SK-N-SH (cell line): ENCODE measurements around the gene TMCO6. TPM values are rescaled to one million over a fixed set of nuclear protein-coding genes. Genes with fewer than 3 reads are reported as not detected.

ENCODE experiments used
- CTCF ChIA-PET: fragments of 300-600, 350-600 bp; formaldehyde crosslinking; extraction: SDS; loops from one replicate; lab custom pipeline; 2021; lab: Yijun Ruan, JAX
- POLR2A ChIA-PET: fragments of 350-600 bp; sonication (Branson Sonifier 250); formaldehyde crosslinking; extraction: SDS; loops from one replicate; lab custom pipeline; 2020; ENCODE audit warnings: antibody characterized with exemption, inconsistent platforms; lab: Yijun Ruan, JAX
- DNase-seq: peaks from one replicate; pipeline ENCODE4 v3.0.0; 2012
- H2AFZ ChIP-seq: fragments of 200-600 bp; sonication (generic); 2 replicates; pipeline ENCODE4 v1.8.1; 2016; ENCODE audit warnings: antibody characterized with exemption, mild to moderate bottlenecking, low read depth
- H3F3A ChIP-seq: fragments of 200-600 bp; sonication (generic); replicated peaks from 2 replicates; pipeline ENCODE3; 2016; ENCODE audit warnings: antibody characterized with exemption, mild to moderate bottlenecking; ENCODE audit not compliant: insufficient read depth
- H3K27ac ChIP-seq, 2 experiments: fragments of 200-500 bp in 1 of 2; fragments of 200-600 bp in 1 of 2; sonication (Bioruptor generic) in 1 of 2; sonication (generic), shearing (Covaris generic) in 1 of 2; 2 replicates each; pipeline versions ENCODE4 v1.5.1 to v1.6.1; 2014 to 2016; ENCODE audit warnings: low read depth in 2 of 2, inconsistent platforms in 1 of 2, low read length in 1 of 2, mild to moderate bottlenecking in 1 of 2, mixed read lengths in 1 of 2
- H3K27me3 ChIP-seq: fragments of 200-600 bp; sonication (generic), shearing (Covaris generic); 2 replicates; pipeline ENCODE4 v1.6.1; 2016; ENCODE audit warnings: mixed run types; ENCODE audit not compliant: insufficient read depth
- H3K36me3 ChIP-seq, 2 experiments: fragments of 200-500 bp in 1 of 2; fragments of 200-600 bp in 1 of 2; sonication (Bioruptor generic) in 1 of 2; sonication (generic) in 1 of 2; replicated peaks in 1 of 2; 2 replicates each; pipeline versions ENCODE3 to v1.5.1; 2014 to 2016; ENCODE audit warnings: low read length in 1 of 2, mild to moderate bottlenecking in 1 of 2; ENCODE audit not compliant: insufficient read depth in 2 of 2, control insufficient read depth in 1 of 2
- H3K4me1 ChIP-seq, 2 experiments: fragments of 200-500 bp in 1 of 2; fragments of 200-600 bp in 1 of 2; sonication (Bioruptor generic) in 1 of 2; sonication (generic), shearing (Covaris generic) in 1 of 2; 2 replicates each; pipeline versions ENCODE4 v1.5.1 to v1.6.1; 2014 to 2016; ENCODE audit warnings: low read depth in 1 of 2, low read length in 1 of 2, mixed run types in 1 of 2; ENCODE audit not compliant: insufficient read depth in 2 of 2, control insufficient read depth in 1 of 2
- H3K4me2 ChIP-seq: fragments of 200-600 bp; sonication (generic), shearing (Covaris generic); 2 replicates; pipeline ENCODE4 v1.6.1; 2017; ENCODE audit warnings: mixed run types
- H3K4me3 ChIP-seq, 2 experiments: fragments of 200-500 bp in 1 of 2; fragments of 200-600 bp in 1 of 2; sonication (Bioruptor generic) in 1 of 2; sonication (generic), shearing (Covaris generic) in 1 of 2; 2 replicates each; pipeline versions ENCODE4 v1.5.1 to v1.8.1; 2014 to 2016; ENCODE audit warnings: low read depth in 2 of 2, inconsistent platforms in 1 of 2, low read length in 1 of 2, mild to moderate bottlenecking in 1 of 2, mixed read lengths in 1 of 2, moderate library complexity in 1 of 2
- H3K79me2 ChIP-seq: fragments of 200-600 bp; sonication (generic); 2 replicates; pipeline ENCODE4 v1.8.1; 2017; ENCODE audit warnings: mild to moderate bottlenecking; ENCODE audit not compliant: insufficient read depth
- H3K9ac ChIP-seq: fragments of 200-600 bp; sonication (generic); 2 replicates; pipeline ENCODE4 v1.6.1; 2017; ENCODE audit warnings: mixed run types
- H3K9me2 ChIP-seq: fragments of 200-600 bp; sonication (generic); 2 replicates; pipeline ENCODE4 v1.6.1; 2017; ENCODE audit warnings: mixed run types
- H3K9me3 ChIP-seq: fragments of 200-600 bp; sonication (generic); 2 replicates; pipeline ENCODE4 v1.6.1; 2017; ENCODE audit warnings: mixed run types, mild to moderate bottlenecking, moderate library complexity
- H4K20me1 ChIP-seq: fragments of 200-600 bp; sonication (generic); 2 replicates; pipeline ENCODE4 v1.6.1; 2017; ENCODE audit warnings: mild to moderate bottlenecking, mixed run types; ENCODE audit not compliant: insufficient read depth
- CTCF ChIP-seq: fragments of 200-600 bp; sonication (generic); IDR thresholded peaks from 2 replicates; pipeline ENCODE4 v1.6.1; 2017; ENCODE audit warnings: antibody characterized with exemption, mild to moderate bottlenecking, moderate library complexity
- ELF1 ChIP-seq: IDR thresholded peaks from 2 replicates; pipeline ENCODE4 v1.4.0; 2012
- EP300 ChIP-seq, 2 experiments: IDR thresholded peaks; 2 replicates each; pipeline versions ENCODE4 v1.4.0 to v1.6.1; 2012; ENCODE audit warnings: borderline replicate concordance in 1 of 2, low read depth in 1 of 2, low read length in 1 of 2
- EZH2phosphoT487 ChIP-seq: fragments of 200-600 bp; sonication (generic); IDR thresholded peaks from 2 replicates; pipeline ENCODE4 v1.6.1; 2017; ENCODE audit warnings: low read depth, mixed run types, mild to moderate bottlenecking, antibody characterized with exemption, moderate library complexity, borderline replicate concordance
- FOSL2 ChIP-seq: IDR thresholded peaks from 2 replicates; pipeline ENCODE4 v1.4.0; 2012; ENCODE audit warnings: low read depth, mild to moderate bottlenecking, moderate library complexity, borderline replicate concordance
- FOXM1 ChIP-seq: IDR thresholded peaks from 2 replicates; pipeline ENCODE4 v1.4.0; 2012; ENCODE audit warnings: low read depth, mild to moderate bottlenecking
- GATA2 ChIP-seq: sonication (generic); formaldehyde crosslinking; IDR thresholded peaks from 2 replicates; pipeline ENCODE4 v1.5.0; 2020; ENCODE audit warnings: mild to moderate bottlenecking, missing genetic modification reagents
- IRF3 ChIP-seq: fragments of 150-350 bp; IDR thresholded peaks from 2 replicates; pipeline ENCODE4 v1.6.1; 2016; ENCODE audit warnings: mild to moderate bottlenecking, low read depth, low read length
- JUND ChIP-seq: IDR thresholded peaks from 2 replicates; pipeline ENCODE4 v1.4.0; 2012
- MAX ChIP-seq: IDR thresholded peaks from 2 replicates; pipeline ENCODE4 v1.4.0; 2012; ENCODE audit warnings: low read depth
- MXI1 ChIP-seq: IDR thresholded peaks from 2 replicates; pipeline ENCODE4 v1.6.1; 2012; ENCODE audit warnings: mild to moderate bottlenecking, low read depth, low read length, improper control_type of control experiment
- NFIC ChIP-seq: IDR thresholded peaks from 2 replicates; pipeline ENCODE4 v1.4.0; 2012; ENCODE audit warnings: borderline replicate concordance
- NRF1 ChIP-seq: IDR thresholded peaks from 2 replicates; pipeline ENCODE4 v1.6.1; 2012; ENCODE audit warnings: low read depth, mild to moderate bottlenecking, low read length
- RAD21 ChIP-seq: IDR thresholded peaks from 2 replicates; pipeline ENCODE4 v1.6.1; 2012; ENCODE audit warnings: mild to moderate bottlenecking, low read length
- RXRA ChIP-seq: IDR thresholded peaks from 2 replicates; pipeline ENCODE4 v1.4.0; 2012; ENCODE audit warnings: low read depth, mild to moderate bottlenecking, borderline replicate concordance
- SIN3A ChIP-seq: IDR thresholded peaks from 2 replicates; pipeline ENCODE4 v1.6.1; 2012; ENCODE audit warnings: low read depth, mild to moderate bottlenecking, low read length, moderate library complexity, borderline replicate concordance
- TEAD4 ChIP-seq: IDR thresholded peaks from 2 replicates; pipeline ENCODE4 v1.4.0; 2012; ENCODE audit warnings: mild to moderate bottlenecking, borderline replicate concordance; ENCODE audit not compliant: insufficient read depth
- USF1 ChIP-seq: IDR thresholded peaks from 2 replicates; pipeline ENCODE4 v1.4.0; 2012; ENCODE audit warnings: low read depth, borderline replicate concordance
- ZBTB33 ChIP-seq: IDR thresholded peaks from 2 replicates; pipeline ENCODE4 v1.4.0; 2012; ENCODE audit warnings: low read depth, borderline replicate concordance
- WGBS: methylation state at CpG from one replicate; pipeline ENCODE4 v1.1.6; 2017; ENCODE audit warnings: low lambda C conversion rate; 5-methylcytosine and 5-hydroxymethylcytosine counted together
- polyA plus RNA-seq, 3 experiments: library from polyadenylated mRNA; depleted of rRNA; stranded (reverse); fragments of >200 nt; gene quantifications; 2 replicates each; pipeline ENCODE4 v1.2.3, GENCODE V29; 2012

TMCO6 gene
- polyA plus RNA-seq, 1 of the 3 experiments (the other 2 are of a cell fraction): 27.7 TPM

GRCh38 chr5:140642718-140643117 is 3.5 kb downstream of the TMCO6 start:
- peaks cover 49% of the 10 kb centered on the region for H3K79me2 ChIP-seq
- H3K9me3 ChIP-seq: no peaks in the 10 kb centered on the region
- ChIA-PET POLR2A (interaction anchor here (0.6 to 1.3 kb wide), 2 partner anchors 16 to 48 kb away, joined by 4 read pairs; partner anchors contain the start of genes HARS1 and HARS2), CTCF (interaction anchor here (0.6 to 1.7 kb wide), 3 partner anchors 44 to 270 kb away, joined by 3 to 5 read pairs (median 3); no protein-coding TSS in a partner anchor)
- H2AFZ ChIP-seq: no peak overlapping the region
- no peak for DNase-seq
- no peak overlapping the region for H3K4me3 ChIP-seq
- no peak overlapping the region for H3K4me2 ChIP-seq
- H3K27ac ChIP-seq: no peak overlapping the region
- no peaks in the 10 kb centered on the region for H3K27me3 ChIP-seq
- peaks cover 23 to 28% of the 10 kb centered on the region in 2 experiments for H3K36me3 ChIP-seq
- H3K4me1 ChIP-seq: peaks cover 5 to 14% of the 10 kb centered on the region in 2 experiments; a peak in 3 of 4 replicates
- TF ChIP-seq TEAD4 (no peak), NRF1 (no peak), IRF3 (no peak), MXI1 (no peak), EZH2phosphoT487 (no peak), FOXM1 (no peak)
- TF ChIP-seq, all 33 proteins: peak for 0
- H3K9me2 ChIP-seq: no peaks in the 10 kb centered on the region
- WGBS: 90% methylated on average over 2 of the region's 3 CpGs
- H3K9ac ChIP-seq: no peak overlapping the region
- H3F3A ChIP-seq: peaks cover 5% of the 10 kb centered on the region
- H4K20me1 ChIP-seq: no peaks in the 10 kb centered on the region

- WGBS: 2% methylated on average over 16 of the region's 27 CpGs
- Histone ChIP-seq H3K27ac (peak overlapping the region; percentile 72 to 77; a peak in 3 of 4 replicates), H3K4me3 (peak overlapping the region; percentile 88 to 89), H3K4me2 (peak overlapping the region; percentile 96), H3K36me3 (peaks cover 40 to 48% of the 10 kb centered on the region in 2 experiments), H2AFZ (peak overlapping the region; percentile 85), H3K9me2 (no peaks in the 10 kb centered on the region), H3K9me3 (no peaks in the 10 kb centered on the region), H3K79me2 (peaks cover 65% of the 10 kb centered on the region), H3F3A (no peaks in the 10 kb centered on the region), H4K20me1 (no peaks in the 10 kb centered on the region), H3K9ac (peak overlapping the region; percentile 73), H3K4me1 (peaks cover 5 to 8% of the 10 kb centered on the region in 2 experiments; a peak in 2 of 4 replicates), H3K27me3 (no peaks in the 10 kb centered on the region)
- ChIA-PET CTCF (interaction anchor here (0.6 to 2.5 kb wide), 10 partner anchors 7 to 284 kb away, joined by 3 to 11 read pairs (median 4); partner anchors contain the start of genes SRA1, TMCO6 and WDR55), POLR2A (interaction anchor here (0.7 to 2.4 kb wide), 13 partner anchors 11 to 320 kb away, joined by 3 to 17 read pairs (median 6); partner anchors contain the start of genes ANKHD1, APBB3, EIF4EBP3 and HARS1)
- TF ChIP-seq USF1 (no peak), RAD21 (no peak), NFIC (no peak), EP300 (IDR thresholded peaks at IDR 0.05; ENCODE audit: borderline replicate concordance in 1 of 2, low read depth in 1 of 2, low read length in 1 of 2) (no peak), FOSL2 (no peak), SIN3A (no peak), MAX (no peak), IRF3 (no peak), JUND (no peak), ELF1 (no peak), CTCF (no peak), ZBTB33 (no peak), RXRA (no peak), TEAD4 (no peak), GATA2 (CRISPR knock-in tag) (no peak)
- DNase-seq: no peak
These were observed 7.8 kb downstream of the TMCO6 start for GRCh38 chr5:140647042-140647419.
